Measurements from ENCODE around the gene DLG5.
"Not testable (repeated sequence)": the region's sequence is repeated elsewhere in the genome, so short reads cannot be mapped to it uniquely, and the experiment has no call there.

DLG5 gene

DNA sequence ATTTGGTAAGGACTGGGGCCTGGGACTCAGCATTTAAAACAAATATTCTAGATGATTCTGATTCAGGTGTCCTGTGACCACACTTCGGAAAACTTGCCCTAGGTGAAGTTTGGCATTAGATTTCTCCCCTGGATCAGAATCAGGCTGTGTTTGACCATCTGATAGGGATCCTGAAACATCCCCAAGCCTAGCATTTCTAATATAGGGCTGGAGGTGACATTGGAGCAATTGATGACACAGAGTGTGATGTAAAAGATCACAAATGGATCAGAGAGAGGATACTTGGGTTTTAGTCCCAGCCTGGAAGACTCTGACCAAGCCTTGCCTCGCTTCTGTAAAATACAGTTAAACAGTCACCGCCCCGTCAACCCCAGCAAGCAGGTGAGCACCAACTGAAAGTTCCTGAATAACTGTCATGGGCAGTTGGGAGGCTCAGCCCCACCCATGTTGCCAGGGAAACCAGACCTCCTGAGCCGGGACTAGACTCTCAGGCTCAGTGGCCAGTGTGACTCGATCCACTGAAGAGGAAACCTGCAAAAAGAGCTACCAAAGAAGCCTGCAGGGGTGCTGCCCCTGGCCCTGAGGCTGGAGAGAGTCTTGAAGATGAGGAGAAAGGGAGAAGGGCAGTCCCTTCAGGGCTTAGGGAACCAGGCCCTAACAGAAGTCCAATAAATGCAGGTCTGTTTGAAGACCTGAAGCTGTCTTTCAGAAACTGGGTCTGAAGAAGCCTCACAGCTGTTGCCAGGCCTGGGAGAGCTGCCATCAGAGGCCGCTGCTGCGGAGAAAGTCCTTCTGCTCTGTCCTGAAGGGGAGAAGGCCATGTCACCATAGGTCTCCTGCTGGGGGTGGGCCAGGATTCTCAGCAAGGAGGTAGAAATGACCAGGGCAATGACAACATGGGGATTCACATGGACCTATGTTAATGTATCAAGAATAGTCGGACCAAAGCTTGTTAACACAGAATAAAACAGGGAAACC is 162.8 kb downstream of the DLG5 start:
- no peak overlapping the region for H3K4me3 ChIP-seq (ENCODE audit: insufficient read depth, low read depth, low read length, poor library complexity, severe bottlenecking)
- no peaks in the 10 kb centered on the region for H3K9me3 ChIP-seq (ENCODE audit: control insufficient read depth, low read length)
- H3K27ac ChIP-seq (ENCODE audit: insufficient read depth, low read length, poor library complexity, severe bottlenecking): no peak overlapping the region
- no peaks in the 10 kb centered on the region for H3K4me1 ChIP-seq (ENCODE audit: control insufficient read depth, insufficient read depth, low read length, poor library complexity, severe bottlenecking)
- no peak for DNase-seq
- no peaks in the 10 kb centered on the region for H3K36me3 ChIP-seq (ENCODE audit: control insufficient read depth, insufficient read depth, low read length)
- no peaks in the 10 kb centered on the region for H3K27me3 ChIP-seq (replicated peaks; ENCODE audit: control insufficient read depth, insufficient read depth, low read length, poor library complexity, severe bottlenecking)

- H3K27ac ChIP-seq (ENCODE audit: insufficient read depth, low read length, poor library complexity, severe bottlenecking); H3K9me3 ChIP-seq (ENCODE audit: control insufficient read depth, low read length); H3K27me3 ChIP-seq (replicated peaks; ENCODE audit: control insufficient read depth, insufficient read depth, low read length, poor library complexity, severe bottlenecking); H3K4me3 ChIP-seq (ENCODE audit: insufficient read depth, low read depth, low read length, poor library complexity, severe bottlenecking); DNase-seq; H3K4me1 ChIP-seq (ENCODE audit: control insufficient read depth, insufficient read depth, low read length, poor library complexity, severe bottlenecking); H3K36me3 ChIP-seq (ENCODE audit: control insufficient read depth, insufficient read depth, low read length): not testable (repeated sequence)
Measured at GRCh38 chr10:77758406-77758805, 168.1 kb downstream of the DLG5 start.

DNA sequence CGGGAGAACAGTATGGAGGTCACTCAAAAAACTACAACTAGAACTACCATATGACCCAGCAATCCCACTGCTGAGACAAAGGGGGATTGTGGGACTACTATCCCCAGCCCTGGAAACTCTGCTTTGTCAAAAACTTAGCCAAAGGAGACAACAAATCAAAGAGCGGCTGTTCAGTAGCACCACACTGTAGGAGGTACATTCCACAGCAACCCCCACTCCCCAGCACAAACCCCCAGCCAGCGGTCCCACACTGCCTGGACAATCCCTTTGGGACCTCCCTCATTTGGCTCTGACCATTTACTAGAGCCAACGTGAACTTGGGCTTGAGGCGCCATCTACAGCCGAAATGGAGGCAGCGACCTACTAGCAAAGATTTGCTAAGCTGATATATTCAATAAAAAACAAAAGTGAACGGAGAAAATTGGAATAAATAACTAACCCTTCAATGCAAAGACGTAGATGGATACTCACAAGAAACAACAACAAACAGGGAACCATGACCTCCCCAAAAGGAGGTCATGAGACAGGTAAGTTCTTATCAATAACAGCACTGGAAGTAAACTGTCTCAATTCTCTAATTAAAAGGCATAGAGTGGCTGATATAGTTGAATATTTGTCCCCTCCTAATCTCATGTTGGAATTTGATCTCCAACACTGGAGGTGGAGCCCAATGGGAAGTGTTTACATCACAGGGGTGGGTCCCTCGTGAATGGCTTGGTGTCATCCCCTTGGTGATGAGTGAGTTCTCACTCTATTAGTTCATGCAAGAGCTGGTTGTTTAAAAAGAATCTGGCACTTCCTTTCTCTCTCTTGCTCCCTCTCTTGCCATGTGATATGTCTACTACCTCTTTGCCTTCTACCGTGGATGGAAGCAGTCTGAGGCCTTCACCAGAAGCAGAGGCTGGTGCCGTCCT is 170.0 kb downstream of the DLG5 start:
- DNase-seq: no peak
- no peak overlapping the region for H3K27ac ChIP-seq (ENCODE audit: insufficient read depth, low read length, poor library complexity, severe bottlenecking)
- H3K27me3 ChIP-seq (replicated peaks; ENCODE audit: control insufficient read depth, insufficient read depth, low read length, poor library complexity, severe bottlenecking): no peaks in the 10 kb centered on the region
- H3K4me1 ChIP-seq (ENCODE audit: control insufficient read depth, insufficient read depth, low read length, poor library complexity, severe bottlenecking): no peaks in the 10 kb centered on the region
- H3K36me3 ChIP-seq (ENCODE audit: control insufficient read depth, insufficient read depth, low read length): no peaks in the 10 kb centered on the region
- no peak overlapping the region for H3K4me3 ChIP-seq (ENCODE audit: insufficient read depth, low read depth, low read length, poor library complexity, severe bottlenecking)
- no peaks in the 10 kb centered on the region for H3K9me3 ChIP-seq (ENCODE audit: control insufficient read depth, low read length)

GRCh38 chr10:77746047-77746707 is 180.4 kb downstream of the DLG5 start:
- no peaks in the 10 kb centered on the region for H3K4me1 ChIP-seq (ENCODE audit: control insufficient read depth, insufficient read depth, low read length, poor library complexity, severe bottlenecking)
- peaks cover 3% of the 10 kb centered on the region for H3K27me3 ChIP-seq (replicated peaks; ENCODE audit: control insufficient read depth, insufficient read depth, low read length, poor library complexity, severe bottlenecking)
- no peak overlapping the region for H3K27ac ChIP-seq (ENCODE audit: insufficient read depth, low read length, poor library complexity, severe bottlenecking)
- H3K36me3 ChIP-seq (ENCODE audit: control insufficient read depth, insufficient read depth, low read length): no peaks in the 10 kb centered on the region
- no peak overlapping the region for H3K4me3 ChIP-seq (ENCODE audit: insufficient read depth, low read depth, low read length, poor library complexity, severe bottlenecking)
- no peaks in the 10 kb centered on the region for H3K9me3 ChIP-seq (ENCODE audit: control insufficient read depth, low read length)
- DNase-seq: no peak

DNA sequence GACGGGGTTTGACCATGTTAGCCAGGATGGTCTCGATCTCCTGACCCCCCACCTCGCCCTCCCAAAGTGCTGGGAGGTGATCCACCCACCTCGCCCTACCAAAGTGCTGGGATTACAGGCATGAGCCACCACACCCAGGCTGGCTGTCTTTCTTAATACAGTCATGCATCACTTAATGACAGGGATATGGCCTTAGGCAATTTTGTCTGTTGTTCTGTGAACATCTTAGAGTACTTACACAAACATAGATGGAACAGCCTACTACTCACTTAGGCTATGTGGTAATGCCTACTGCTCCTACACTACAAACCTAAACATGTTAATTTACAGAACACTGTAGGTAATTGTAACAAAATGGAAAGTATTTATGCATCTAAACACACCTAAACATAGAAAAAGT is 182.3 kb downstream of the DLG5 start:
- H3K27ac ChIP-seq (ENCODE audit: insufficient read depth, low read length, poor library complexity, severe bottlenecking): no peak overlapping the region
- DNase-seq: no peak
- H3K27me3 ChIP-seq (replicated peaks; ENCODE audit: control insufficient read depth, insufficient read depth, low read length, poor library complexity, severe bottlenecking): peaks cover 3% of the 10 kb centered on the region
- no peak overlapping the region for H3K4me3 ChIP-seq (ENCODE audit: insufficient read depth, low read depth, low read length, poor library complexity, severe bottlenecking)
- peaks cover 3% of the 10 kb centered on the region for H3K9me3 ChIP-seq (ENCODE audit: control insufficient read depth, low read length)
- no peaks in the 10 kb centered on the region for H3K4me1 ChIP-seq (ENCODE audit: control insufficient read depth, insufficient read depth, low read length, poor library complexity, severe bottlenecking)
- H3K36me3 ChIP-seq (ENCODE audit: control insufficient read depth, insufficient read depth, low read length): no peaks in the 10 kb centered on the region

GRCh38 chr10:77742172-77742571 is 184.4 kb downstream of the DLG5 start:
- Histone ChIP-seq H3K27me3 (replicated peaks; ENCODE audit: control insufficient read depth, insufficient read depth, low read length, poor library complexity, severe bottlenecking) (peaks cover 3% of the 10 kb centered on the region), H3K4me3 (ENCODE audit: insufficient read depth, low read depth, low read length, poor library complexity, severe bottlenecking) (no peak overlapping the region), H3K36me3 (ENCODE audit: control insufficient read depth, insufficient read depth, low read length) (no peaks in the 10 kb centered on the region), H3K9me3 (ENCODE audit: control insufficient read depth, low read length) (peaks cover 3% of the 10 kb centered on the region), H3K27ac (ENCODE audit: insufficient read depth, low read length, poor library complexity, severe bottlenecking) (no peak overlapping the region), H3K4me1 (ENCODE audit: control insufficient read depth, insufficient read depth, low read length, poor library complexity, severe bottlenecking) (no peaks in the 10 kb centered on the region)
- DNase-seq: no peak

DNA sequence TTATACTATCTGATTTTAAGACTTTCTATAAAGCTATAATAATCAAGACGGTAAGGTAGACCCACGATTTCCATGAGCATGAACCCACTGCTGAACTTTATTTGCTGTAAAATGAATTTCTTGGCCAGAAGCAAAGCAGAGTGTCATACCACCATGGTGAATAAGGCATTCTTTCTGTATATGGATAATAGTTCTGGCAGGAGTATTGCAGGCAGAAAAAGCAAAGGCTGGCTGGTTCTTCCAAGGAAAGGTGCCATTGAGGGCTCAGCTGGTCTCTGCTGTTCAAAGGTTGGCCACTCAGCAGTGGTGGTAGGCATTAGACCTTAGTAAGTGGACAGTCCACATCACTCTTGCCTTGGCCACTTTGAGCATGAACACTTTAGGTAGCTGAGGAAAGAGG is 184.8 kb downstream of the DLG5 start:
- DNase-seq: no peak
- Histone ChIP-seq H3K4me1 (ENCODE audit: control insufficient read depth, insufficient read depth, low read length, poor library complexity, severe bottlenecking) (no peaks in the 10 kb centered on the region), H3K27ac (ENCODE audit: insufficient read depth, low read length, poor library complexity, severe bottlenecking) (no peak overlapping the region), H3K36me3 (ENCODE audit: control insufficient read depth, insufficient read depth, low read length) (no peaks in the 10 kb centered on the region), H3K4me3 (ENCODE audit: insufficient read depth, low read depth, low read length, poor library complexity, severe bottlenecking) (no peak overlapping the region), H3K9me3 (ENCODE audit: control insufficient read depth, low read length) (peaks cover 3% of the 10 kb centered on the region), H3K27me3 (replicated peaks; ENCODE audit: control insufficient read depth, insufficient read depth, low read length, poor library complexity, severe bottlenecking) (no peaks in the 10 kb centered on the region)

Measured in effector memory CD4-positive, alpha-beta T cell (primary cell).